ENCODE results near the gene ADRA2C. TPM values are rescaled to one million over a fixed set of nuclear protein-coding genes. Genes with fewer than 3 reads are reported as not detected.

The ADRA2C gene
- total and polyA plus RNA-seq, 2 experiments from 2014 or later: 3.0 to 16.6 TPM

DNA sequence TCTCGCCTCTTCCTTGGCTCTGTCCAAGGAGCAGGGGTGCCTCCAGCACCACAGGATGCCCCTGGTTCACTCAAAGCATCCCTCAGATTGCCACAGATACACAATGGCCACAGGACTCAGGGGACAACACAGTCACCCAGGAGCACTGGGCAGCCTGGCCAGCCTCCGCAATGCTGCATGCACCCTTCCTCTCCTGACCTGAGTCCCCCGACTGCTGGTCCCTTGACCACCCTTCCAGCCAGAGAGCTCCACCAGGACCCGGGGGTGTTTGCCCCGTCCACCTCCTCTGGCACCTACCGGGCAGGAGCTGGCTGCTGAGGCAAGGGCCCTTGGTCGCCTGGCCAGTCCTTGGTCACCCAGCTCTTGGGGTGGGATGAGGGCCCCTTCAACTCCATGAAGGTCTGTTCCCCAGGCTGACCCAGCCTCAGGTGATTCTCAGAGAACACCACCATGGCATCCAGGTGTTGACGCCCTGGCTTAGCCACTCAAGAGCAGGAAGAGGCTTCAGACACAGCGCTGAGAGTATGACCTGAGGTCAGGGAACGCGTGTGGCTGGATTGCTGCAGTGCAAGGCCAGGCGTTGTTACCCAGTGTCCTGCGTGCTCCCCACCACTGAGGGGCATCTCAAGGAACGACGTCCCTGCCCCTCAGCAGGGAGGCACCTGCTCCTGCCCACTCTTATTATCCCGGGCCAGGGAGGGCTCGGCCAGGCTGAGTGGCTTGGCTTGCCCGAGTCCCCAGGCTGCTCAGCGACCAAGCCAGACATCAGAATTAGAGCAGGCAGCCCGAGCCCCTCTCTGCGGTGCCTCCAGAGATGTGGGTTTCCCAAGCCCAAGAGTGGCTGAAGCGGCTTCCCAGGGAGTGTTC lies 10.2 kb downstream of the ADRA2C start:
- no peak overlapping the region for H3K27ac ChIP-seq (ENCODE audit: low read depth)
- ATAC-seq (no peak), DNase-seq (ENCODE audit: low spot score) (no peak)
- peaks cover 5% of the 10 kb centered on the region; the same call in 1 of the 2 replicates for H3K4me1 ChIP-seq (ENCODE audit: insufficient read depth)
- H3K9me3 Mint-ChIP-seq: peaks cover 6% of the 10 kb centered on the region; the same call in 2 of the 3 replicates
- no peak overlapping the region for H2AFZ ChIP-seq
- H3K4me2 ChIP-seq: no peak overlapping the region
- H3K36me3 ChIP-seq (ENCODE audit: insufficient read depth): no peaks in the 10 kb centered on the region
- H3K27me3 Mint-ChIP-seq (ENCODE audit: insufficient read depth, low read depth, poor library complexity): peaks cover 14% of the 10 kb centered on the region
- H3K27ac Mint-ChIP-seq: no peak overlapping the region
- no peak overlapping the region for H3K4me3 ChIP-seq
- no peak overlapping the region for H3K4me3 Mint-ChIP-seq
- H3K36me3 Mint-ChIP-seq (ENCODE audit: low read depth): 0 out of 3 replicates have a peak, but pooled peaks cover 4% of the 10 kb centered on the region
- H3K27me3 ChIP-seq (ENCODE audit: insufficient read depth): no peaks in the 10 kb centered on the region
- H3K79me2 ChIP-seq (replicated peaks; ENCODE audit: insufficient read depth): no peaks in the 10 kb centered on the region
- peaks cover 9% of the 10 kb centered on the region; the same call in 2 of the 3 replicates for H3K4me1 Mint-ChIP-seq
- H3F3A ChIP-seq (replicated peaks; ENCODE audit: low read depth): 0 out of 2 replicates have a peak, but pooled peaks cover 4% of the 10 kb centered on the region
- H4K20me1 ChIP-seq (replicated peaks; ENCODE audit: insufficient read depth): no peaks in the 10 kb centered on the region
- no peak for TF ChIP-seq ZNF331 (CRISPR knock-in tag; IDR thresholded peaks at IDR 0.05; ENCODE audit: low read depth)
- TF ChIP-seq, protein P1, sequence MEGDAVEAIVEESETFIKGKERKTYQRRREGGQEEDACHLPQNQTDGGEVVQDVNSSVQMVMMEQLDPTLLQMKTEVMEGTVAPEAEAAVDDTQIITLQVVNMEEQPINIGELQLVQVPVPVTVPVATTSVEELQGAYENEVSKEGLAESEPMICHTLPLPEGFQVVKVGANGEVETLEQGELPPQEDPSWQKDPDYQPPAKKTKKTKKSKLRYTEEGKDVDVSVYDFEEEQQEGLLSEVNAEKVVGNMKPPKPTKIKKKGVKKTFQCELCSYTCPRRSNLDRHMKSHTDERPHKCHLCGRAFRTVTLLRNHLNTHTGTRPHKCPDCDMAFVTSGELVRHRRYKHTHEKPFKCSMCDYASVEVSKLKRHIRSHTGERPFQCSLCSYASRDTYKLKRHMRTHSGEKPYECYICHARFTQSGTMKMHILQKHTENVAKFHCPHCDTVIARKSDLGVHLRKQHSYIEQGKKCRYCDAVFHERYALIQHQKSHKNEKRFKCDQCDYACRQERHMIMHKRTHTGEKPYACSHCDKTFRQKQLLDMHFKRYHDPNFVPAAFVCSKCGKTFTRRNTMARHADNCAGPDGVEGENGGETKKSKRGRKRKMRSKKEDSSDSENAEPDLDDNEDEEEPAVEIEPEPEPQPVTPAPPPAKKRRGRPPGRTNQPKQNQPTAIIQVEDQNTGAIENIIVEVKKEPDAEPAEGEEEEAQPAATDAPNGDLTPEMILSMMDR (conservative IDR thresholded peaks at IDR 0.05; ENCODE audit: low read depth in 2 of 2): no peak
- no peak for TF ChIP-seq ETS1 (IDR thresholded peaks at IDR 0.05)
- TF ChIP-seq JUNB (IDR thresholded peaks at IDR 0.05; ENCODE audit: unreplicated experiment): no peak
- TF ChIP-seq CREB1 (CRISPR knock-in tag; IDR thresholded peaks at IDR 0.05; ENCODE audit: low read depth): no peak
- no peaks in the 10 kb centered on the region for H3K9me2 ChIP-seq (ENCODE audit: insufficient read depth)

GRCh38 chr4:3777033-3777390 lies 10.8 kb downstream of the ADRA2C start:
- Histone ChIP-seq H3K4me1 (ENCODE audit: insufficient read depth) (peaks cover 5% of the 10 kb centered on the region; the same call in 1 of the 2 replicates), H3K36me3 (ENCODE audit: insufficient read depth) (no peaks in the 10 kb centered on the region), H4K20me1 (replicated peaks; ENCODE audit: insufficient read depth) (no peaks in the 10 kb centered on the region), H3K27me3 (ENCODE audit: insufficient read depth) (no peaks in the 10 kb centered on the region), H3K4me2 (no peak overlapping the region), H3K79me2 (replicated peaks; ENCODE audit: insufficient read depth) (no peaks in the 10 kb centered on the region), H3K4me3 (no peak overlapping the region), H3K9me2 (ENCODE audit: insufficient read depth) (no peaks in the 10 kb centered on the region), H3F3A (replicated peaks; ENCODE audit: low read depth) (0 out of 2 replicates have a peak, but pooled peaks cover 4% of the 10 kb centered on the region), H2AFZ (no peak overlapping the region), H3K27ac (ENCODE audit: low read depth) (no peak overlapping the region)
- H3K36me3 Mint-ChIP-seq (ENCODE audit: low read depth): 0 out of 3 replicates have a peak, but pooled peaks cover 4% of the 10 kb centered on the region
- H3K4me3 Mint-ChIP-seq: no peak overlapping the region
- H3K27me3 Mint-ChIP-seq (ENCODE audit: insufficient read depth, low read depth, poor library complexity): peaks cover 15% of the 10 kb centered on the region
- DNase-seq (ENCODE audit: low spot score): no peak
- no peak overlapping the region for H3K27ac Mint-ChIP-seq
- ATAC-seq: no peak
- H3K4me1 Mint-ChIP-seq: peaks cover 6% of the 10 kb centered on the region; the same call in 1 of the 3 replicates
- H3K9me3 Mint-ChIP-seq: peaks cover 6% of the 10 kb centered on the region; the same call in 2 of the 3 replicates
- no peak for TF ChIP-seq ZNF331 (CRISPR knock-in tag; IDR thresholded peaks at IDR 0.05; ENCODE audit: low read depth)
- TF ChIP-seq, protein P1 (conservative IDR thresholded peaks at IDR 0.05; ENCODE audit: low read depth in 2 of 2): no peak
- no peak for TF ChIP-seq CREB1 (CRISPR knock-in tag; IDR thresholded peaks at IDR 0.05; ENCODE audit: low read depth)
- no peak for TF ChIP-seq POLR2AphosphoS5 (IDR thresholded peaks at IDR 0.05; ENCODE audit: low read depth)
- TF ChIP-seq ZNF462 (CRISPR knock-in tag; IDR thresholded peaks at IDR 0.05): no peak
- no peak for TF ChIP-seq NANOG (IDR thresholded peaks at IDR 0.05; ENCODE audit: borderline replicate concordance)

Data from GM23338 (cell line).